CD4-positive, alpha-beta T cell treated with Interleukin-17A for 1 hour (primary cell): ENCODE measurements around the gene GET4.

ENCODE experiments used
- DNase-seq: peaks from one replicate; pipeline ENCODE4 v3.0.0-alpha.2; 2020

The GET4 gene

GRCh38 chr7:901388-902154, 25.2 kb downstream of the GET4 start:
- DNase-seq: peak; percentile 46

- no peak for DNase-seq
Observed at GRCh38 chr7:902996-903395, 26.6 kb downstream of the GET4 start.

- DNase-seq: no peak
Observed at GRCh38 chr7:903921-904755, 27.8 kb downstream of the GET4 start.

GRCh38 chr7:904847-905246, 28.5 kb downstream of the GET4 start:
- DNase-seq: no peak

- peak; percentile 18 for DNase-seq
Observed at GRCh38 chr7:906776-907157, 30.4 kb downstream of the GET4 start.

- DNase-seq: peak; percentile 32
Observed at GRCh38 chr7:907158-907980, 31.0 kb downstream of the GET4 start.

- no peak for DNase-seq
Observed at GRCh38 chr7:908159-908581, 31.8 kb downstream of the GET4 start.

- peak; percentile 69 for DNase-seq
Observed at GRCh38 chr7:908591-909357, 32.4 kb downstream of the GET4 start.

GRCh38 chr7:909358-910329, 33.3 kb downstream of the GET4 start:
- DNase-seq: peak; percentile 51

- DNase-seq: no peak
Observed at GRCh38 chr7:910441-910861, 34.1 kb downstream of the GET4 start.

GRCh38 chr7:910931-911431, 34.6 kb downstream of the GET4 start:
- DNase-seq: no peak

GRCh38 chr7:911791-912480, 35.6 kb downstream of the GET4 start:
- no peak for DNase-seq

GRCh38 chr7:913736-914520, 37.6 kb downstream of the GET4 start:
- DNase-seq: no peak

GRCh38 chr7:914521-915194, 38.3 kb downstream of the GET4 start:
- DNase-seq: no peak

GRCh38 chr7:915291-916218, 39.2 kb downstream of the GET4 start:
- no peak for DNase-seq

GRCh38 chr7:916291-916941, 40.1 kb downstream of the GET4 start:
- no peak for DNase-seq
